Prostate gland (tissue), 2 donors: ENCODE data around the gene TIE1. TPM values are rescaled to one million over a fixed set of nuclear protein-coding genes. Genes with fewer than 3 reads are reported as not detected.

Source experiments
- DNase-seq: peaks from one replicate; pipeline ENCODE4 v3.0.0-alpha.2; 2019; ENCODE audit warnings: low spot score
- H3K27ac ChIP-seq, 2 donors: fragments of 200-600 bp; sonication (generic); 2 replicates each; pipeline ENCODE4 v1.5.1; 2017 to 2019
- H3K27me3 ChIP-seq: fragments of 200-600 bp; sonication (generic); replicated peaks from 2 replicates; pipeline ENCODE4 v1.5.1; 2019; ENCODE audit not compliant: insufficient read depth
- H3K36me3 ChIP-seq, 2 donors: fragments of 200-600 bp; sonication (generic); 1 replicate in 1 of 2; 2 replicates in 1 of 2; pipeline versions ENCODE4 v1.5.1 to v1.8.1; 2017 to 2019
- H3K4me1 ChIP-seq: fragments of 200-600 bp; sonication (generic); replicated peaks from 2 replicates; pipeline ENCODE4 v1.5.1; 2019
- H3K4me3 ChIP-seq, 2 donors: fragments of 200-600 bp; sonication (generic); 2 replicates each; pipeline ENCODE4 v1.5.1; 2017 to 2019
- H3K9me3 ChIP-seq: fragments of 200-600 bp; sonication (generic); 2 replicates; pipeline ENCODE4 v1.5.1; 2017
- CTCF ChIP-seq, 4 experiments: fragments of 200-600 bp in 2 of 4; fragments of 450-650 bp in 2 of 4; sonication (generic) in 2 of 4; IDR thresholded peaks; 1 replicate in 3 of 4; 2 replicates in 1 of 4; pipeline ENCODE4 v1.5.1; 2016 to 2019; ENCODE audit warnings: antibody characterized with exemption in 4 of 4, mild to moderate bottlenecking in 2 of 4, moderate library complexity in 2 of 4
- POLR2A ChIP-seq: fragments of 450-650 bp; IDR thresholded peaks from one replicate; pipeline ENCODE4 v1.6.1; 2016; ENCODE audit warnings: antibody characterized with exemption, mild to moderate bottlenecking
- POLR2AphosphoS5 ChIP-seq: sonication (generic); formaldehyde crosslinking; IDR thresholded peaks from one replicate; pipeline ENCODE4 v1.6.1; 2017; ENCODE audit warnings: antibody characterized with exemption
- WGBS: methylation state at CpG from one replicate; pipeline ENCODE4 v1.1.5; 2018; 5-methylcytosine and 5-hydroxymethylcytosine counted together
- intact Hi-C: fragments of 100-400 bp; cut with DNase I; formaldehyde crosslinking; loops from one replicate; pipeline ENCODE4 v1.14.2; 2022
- total RNA-seq, 2 donors: library from RNA; depleted of rRNA; stranded (reverse); fragments of >200 nt; gene quantifications; one replicate each; pipeline ENCODE4 v1.1.0, GENCODE V29; 2016

The TIE1 gene
- total RNA-seq, 2 donors from 2014 or later: 18.7 to 21.7 TPM

- H3K9me3 ChIP-seq: no peaks in the 10 kb centered on the region
- no peaks in the 10 kb centered on the region for H3K4me1 ChIP-seq
- TF ChIP-seq CTCF (IDR thresholded peaks at IDR 0.05) (no peak), POLR2AphosphoS5 (no peak), POLR2A (no peak)
- H3K27ac ChIP-seq: no peak overlapping the region
- H3K36me3 ChIP-seq: no peaks in the 10 kb centered on the region
- intact Hi-C loops: no loop called here
- no peaks in the 10 kb centered on the region for H3K27me3 ChIP-seq
- no peak for DNase-seq
- 94% methylated on average over 16 of the region's 16 CpGs for WGBS
- H3K4me3 ChIP-seq: no peak overlapping the region
These were observed 20.6 kb downstream of the TIE1 start for GRCh38 chr1:43321331-43321891.

- TF ChIP-seq POLR2A (no peak), POLR2AphosphoS5 (no peak), CTCF (IDR thresholded peaks at IDR 0.05) (no peak)
- H3K36me3 ChIP-seq: no peaks in the 10 kb centered on the region
- intact Hi-C loops: no loop called here
- no peaks in the 10 kb centered on the region for H3K27me3 ChIP-seq
- DNase-seq: no peak
- H3K4me3 ChIP-seq: no peak overlapping the region
- no peaks in the 10 kb centered on the region for H3K9me3 ChIP-seq
- WGBS: 90% methylated on average over 5 of the region's 5 CpGs
- H3K4me1 ChIP-seq: no peaks in the 10 kb centered on the region
- H3K27ac ChIP-seq: no peak overlapping the region
These were observed 21.7 kb downstream of the TIE1 start for GRCh38 chr1:43322506-43322905.

GRCh38 chr1:43324810-43325209, 24.0 kb downstream of the TIE1 start:
- 95% methylated on average over 1 of the region's 1 CpG for WGBS
- DNase-seq: no peak
- Histone ChIP-seq H3K36me3 (no peaks in the 10 kb centered on the region), H3K4me3 (no peak overlapping the region), H3K9me3 (no peaks in the 10 kb centered on the region), H3K27me3 (no peaks in the 10 kb centered on the region), H3K4me1 (no peaks in the 10 kb centered on the region), H3K27ac (no peak overlapping the region)
- TF ChIP-seq POLR2A: no peak
- TF ChIP-seq POLR2AphosphoS5: no peak
- TF ChIP-seq CTCF (IDR thresholded peaks at IDR 0.05): no peak
- intact Hi-C loops: no loop called here

- TF ChIP-seq POLR2AphosphoS5 (no peak), CTCF (IDR thresholded peaks at IDR 0.05) (no peak), POLR2A (no peak)
- Histone ChIP-seq H3K27ac (no peak overlapping the region), H3K9me3 (no peaks in the 10 kb centered on the region), H3K4me1 (no peaks in the 10 kb centered on the region), H3K4me3 (no peak overlapping the region), H3K27me3 (no peaks in the 10 kb centered on the region), H3K36me3 (no peaks in the 10 kb centered on the region)
- no peak for DNase-seq
- intact Hi-C loops: no loop called here
These were observed 24.6 kb downstream of the TIE1 start for GRCh38 chr1:43325381-43325780.

GRCh38 chr1:43327549-43328292, 26.9 kb downstream of the TIE1 start:
- Histone ChIP-seq H3K4me3 (no peak overlapping the region), H3K27ac (no peak overlapping the region), H3K27me3 (no peaks in the 10 kb centered on the region), H3K4me1 (no peaks in the 10 kb centered on the region), H3K36me3 (no peaks in the 10 kb centered on the region), H3K9me3 (no peaks in the 10 kb centered on the region)
- WGBS: 94% methylated on average over 1 of the region's 1 CpG
- no peak for DNase-seq
- intact Hi-C loops: no loop called here
- TF ChIP-seq POLR2AphosphoS5 (no peak), CTCF (IDR thresholded peaks at IDR 0.05) (no peak), POLR2A (no peak)
